Chondrocyte (in vitro differentiated cells): Measurements from ENCODE around the gene MAGEC3. TPM values are rescaled to one million over a fixed set of nuclear protein-coding genes. Genes with fewer than 3 reads are reported as not detected.

Experiments
- DNase-seq: peaks from one replicate; pipeline ENCODE4 v3.0.0; 2021; ENCODE audit warnings: mixed read lengths, low spot score
- H3K27ac Mint-ChIP-seq: one replicate; pipeline ENCODE4 v1.8.0; 2021; ENCODE audit warnings: mild to moderate bottlenecking, moderate library complexity, mixed read lengths; ENCODE audit not compliant: unreplicated experiment
- H3K27me3 Mint-ChIP-seq: 2 replicates; pipeline ENCODE4 v1.8.0; 2021; ENCODE audit warnings: low read depth, mixed read lengths
- H3K36me3 Mint-ChIP-seq: 2 replicates; pipeline ENCODE4 v1.8.0; 2021; ENCODE audit warnings: low read depth, mixed read lengths
- H3K4me1 Mint-ChIP-seq: 2 replicates; pipeline ENCODE4 v1.8.0; 2021; ENCODE audit warnings: low read depth, mild to moderate bottlenecking, mixed read lengths
- H3K4me3 Mint-ChIP-seq: one replicate; pipeline ENCODE4 v1.8.0; 2021; ENCODE audit warnings: mild to moderate bottlenecking, moderate library complexity, mixed read lengths; ENCODE audit not compliant: unreplicated experiment
- H3K9me3 Mint-ChIP-seq: 2 replicates; pipeline ENCODE4 v1.8.0; 2021; ENCODE audit warnings: low read depth, mixed read lengths
- total RNA-seq: library from RNA; stranded (reverse); gene quantifications from 3 replicates; pipeline ENCODE4 v1.2.1, GENCODE V29; 2021
- TF ChIP-seq, protein P1 (sequence below): fragments of 200-600 bp; sonication (generic); IDR thresholded peaks from 2 replicates; pipeline ENCODE4 v1.5.0; 2021; ENCODE audit warnings: antibody characterized with exemption, mild to moderate bottlenecking, moderate library complexity

The MAGEC3 gene
- total RNA-seq, 1 donor from 2014 or later, result not detected

DNA sequence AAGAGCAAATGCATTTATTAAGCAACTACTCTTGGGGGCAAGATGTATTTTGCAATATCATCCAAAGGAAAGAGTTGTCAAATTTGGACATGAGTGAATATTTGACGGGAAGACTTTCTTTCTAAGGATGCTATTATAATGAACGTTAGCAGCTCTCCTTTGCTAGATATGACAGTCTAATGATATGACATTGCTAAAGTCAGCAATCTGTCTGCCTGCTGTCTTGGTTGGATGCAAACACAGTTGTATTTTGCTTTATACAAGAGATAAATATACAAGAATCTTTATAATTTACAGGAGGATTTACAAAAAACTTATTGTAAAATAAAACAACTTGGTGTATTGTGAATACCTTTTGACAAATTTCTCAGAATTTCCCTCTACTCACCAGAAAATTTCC lies 103.1 kb downstream of the MAGEC3 start:
- DNase-seq, result no peak
- Mint-ChIP-seq H3K27me3 (no peaks in the 10 kb centered on the region), H3K36me3 (no peaks in the 10 kb centered on the region), H3K4me1 (no peaks in the 10 kb centered on the region), H3K4me3 (no peak overlapping the region), H3K9me3 (peaks cover 10% of the 10 kb centered on the region), H3K27ac (no peak overlapping the region)
- TF ChIP-seq, protein P1, sequence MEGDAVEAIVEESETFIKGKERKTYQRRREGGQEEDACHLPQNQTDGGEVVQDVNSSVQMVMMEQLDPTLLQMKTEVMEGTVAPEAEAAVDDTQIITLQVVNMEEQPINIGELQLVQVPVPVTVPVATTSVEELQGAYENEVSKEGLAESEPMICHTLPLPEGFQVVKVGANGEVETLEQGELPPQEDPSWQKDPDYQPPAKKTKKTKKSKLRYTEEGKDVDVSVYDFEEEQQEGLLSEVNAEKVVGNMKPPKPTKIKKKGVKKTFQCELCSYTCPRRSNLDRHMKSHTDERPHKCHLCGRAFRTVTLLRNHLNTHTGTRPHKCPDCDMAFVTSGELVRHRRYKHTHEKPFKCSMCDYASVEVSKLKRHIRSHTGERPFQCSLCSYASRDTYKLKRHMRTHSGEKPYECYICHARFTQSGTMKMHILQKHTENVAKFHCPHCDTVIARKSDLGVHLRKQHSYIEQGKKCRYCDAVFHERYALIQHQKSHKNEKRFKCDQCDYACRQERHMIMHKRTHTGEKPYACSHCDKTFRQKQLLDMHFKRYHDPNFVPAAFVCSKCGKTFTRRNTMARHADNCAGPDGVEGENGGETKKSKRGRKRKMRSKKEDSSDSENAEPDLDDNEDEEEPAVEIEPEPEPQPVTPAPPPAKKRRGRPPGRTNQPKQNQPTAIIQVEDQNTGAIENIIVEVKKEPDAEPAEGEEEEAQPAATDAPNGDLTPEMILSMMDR, result no peak

DNA sequence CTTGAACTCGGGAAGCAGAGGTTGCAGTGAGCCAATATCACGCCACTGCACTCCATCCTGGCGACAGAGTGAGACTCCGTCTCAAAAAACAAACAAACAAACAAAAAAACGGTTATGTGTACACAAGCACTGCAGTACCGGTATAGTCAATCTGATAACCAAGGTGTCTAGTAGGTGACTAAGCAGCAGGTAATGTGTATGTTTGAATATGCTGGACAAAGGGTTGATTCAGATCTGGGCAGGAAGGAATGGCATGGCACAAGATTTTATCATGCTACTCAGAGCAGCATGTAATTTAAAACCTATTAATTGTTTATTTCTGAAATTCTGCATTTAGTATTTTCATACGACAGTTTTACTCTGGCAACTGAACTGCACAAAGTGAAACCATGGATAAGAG lies 107.3 kb downstream of the MAGEC3 start:
- no peaks in the 10 kb centered on the region for H3K4me1 Mint-ChIP-seq
- H3K4me3 Mint-ChIP-seq, result no peak overlapping the region
- H3K9me3 Mint-ChIP-seq, result peaks cover 12% of the 10 kb centered on the region
- no peaks in the 10 kb centered on the region for H3K36me3 Mint-ChIP-seq
- DNase-seq, result no peak
- TF ChIP-seq, protein P1, result no peak
- no peaks in the 10 kb centered on the region for H3K27me3 Mint-ChIP-seq
- H3K27ac Mint-ChIP-seq, result no peak overlapping the region

DNA sequence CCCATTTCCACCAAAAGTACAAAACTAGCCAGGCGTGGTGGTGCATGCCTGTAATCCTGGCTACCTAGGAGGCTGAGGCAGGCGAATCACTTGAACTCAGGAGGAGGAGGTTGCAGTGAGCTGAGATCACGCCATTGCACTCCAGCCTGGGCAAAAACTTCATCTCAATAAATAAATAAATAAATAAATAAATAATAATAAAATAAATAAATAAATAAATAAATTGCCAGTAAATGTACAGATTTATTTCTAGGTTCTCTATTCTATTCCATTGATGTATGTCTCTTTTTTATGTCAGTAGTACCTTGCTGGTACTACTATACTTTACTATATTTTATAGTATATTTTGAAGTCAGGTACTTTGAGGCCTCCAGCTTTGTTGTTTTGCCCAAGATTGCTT lies 109.2 kb downstream of the MAGEC3 start:
- TF ChIP-seq, protein P1, result no peak
- DNase-seq, result no peak
- Mint-ChIP-seq H3K27me3 (no peaks in the 10 kb centered on the region), H3K27ac (no peak overlapping the region), H3K9me3 (peaks cover 27% of the 10 kb centered on the region), H3K36me3 (no peaks in the 10 kb centered on the region), H3K4me3 (no peak overlapping the region), H3K4me1 (no peaks in the 10 kb centered on the region)

Other genes starting within 250 kb of the MAGEC3 start
- gene SPANXA2, start 248.6 kb upstream of the MAGEC3 start, total RNA-seq, result not detected in 3 replicates
- not detected in 3 replicates for gene SPANXD, start 139.6 kb upstream of the MAGEC3 start, total RNA-seq
- not detected in 3 replicates for gene MAGEC1, start 65.6 kb downstream of the MAGEC3 start, total RNA-seq